AG10803 (cell line): ENCODE measurements around the gene ATP2B3.

ENCODE experiments used
- DNase-seq: peaks from one replicate; pipeline ENCODE4 v3.0.0; 2010; ENCODE audit warnings: low read depth
- H3K4me3 ChIP-seq: 2 replicates; pipeline ENCODE4 v1.5.1; 2011; ENCODE audit warnings: mild to moderate bottlenecking, low read length, control low read depth
- CTCF ChIP-seq: conservative IDR thresholded peaks from 2 replicates; pipeline ENCODE4 v1.5.1; 2011; ENCODE audit warnings: mild to moderate bottlenecking, low read length, control low read depth, inconsistent platforms

Gene ATP2B3

GRCh38 chrX:153628129-153628528 is 110.7 kb downstream of the ATP2B3 start:
- TF ChIP-seq CTCF = no peak
- no peak for DNase-seq
- H3K4me3 ChIP-seq = no peak overlapping the region

- TF ChIP-seq CTCF = no peak
- no peak overlapping the region for H3K4me3 ChIP-seq
- DNase-seq = no peak
Observed at GRCh38 chrX:153628665-153629064, 111.2 kb downstream of the ATP2B3 start.

- DNase-seq = no peak
- no peak for TF ChIP-seq CTCF
- no peak overlapping the region for H3K4me3 ChIP-seq
Observed at GRCh38 chrX:153631346-153631745, 113.9 kb downstream of the ATP2B3 start.

- no peak for DNase-seq
- no peak for TF ChIP-seq CTCF
Observed at GRCh38 chrX:153631907-153632594, 114.6 kb downstream of the ATP2B3 start.

More at GRCh38 chrX:153631907-153632594, 114.6 kb downstream of the ATP2B3 start:
- no peak overlapping the region for H3K4me3 ChIP-seq
